K562 (cell line): ENCODE results near the gene ADCY9. TPM values are rescaled to one million over a fixed set of nuclear protein-coding genes. Genes with fewer than 3 reads are reported as not detected.

Experiments
- ATAC-seq: fragments of 200-7000 bp; cut with Tn5 transposase; 3 replicates; pipeline ENCODE4 v1.9.1; 2020; ENCODE audit warnings: moderate library complexity
- BruUV-seq: library from RNA; stranded (reverse); fragments of 400-500 nt; replicated peaks from 2 replicates; lab custom pipeline; 2021; lab: Mats Ljungman, UMichigan
- CTCF ChIA-PET: fragments of 300-600 bp; formaldehyde crosslinking; extraction: SDS; loops from one replicate; lab custom pipeline; 2021; ENCODE audit warnings: low intra/inter-chr PET ratio; lab: Yijun Ruan, JAX
- POLR2A ChIA-PET: fragments of 300-600, 350-650 bp; sonication (Branson Sonifier 250); formaldehyde crosslinking; extraction: SDS; loops from one replicate; lab custom pipeline; 2021; ENCODE audit warnings: antibody characterized with exemption, inconsistent platforms; lab: Yijun Ruan, JAX
- DNase-seq, 4 experiments: peaks; one replicate each; pipeline versions ENCODE4 v3.0.0 to v3.0.0-alpha.2; 2011 to 2018; ENCODE audit warnings: low spot score in 3 of 4, mixed read lengths in 3 of 4; ENCODE audit errors: extremely low read depth in 1 of 4
- FAIRE-seq: peaks from 2 replicates; lab custom pipeline; 2011; peaks lifted over from hg19 to GRCh38; lab: Jason Lieb, UNC
- H2AFZ ChIP-seq: 2 replicates; pipeline ENCODE4 v1.6.0; 2011; ENCODE audit warnings: low read depth, low read length, control low read depth, inconsistent platforms
- H3K27ac ChIP-seq: fragments of 200-600 bp; 3 replicates; pipeline ENCODE4 v1.8.0; 2011; ENCODE audit warnings: low read depth, mild to moderate bottlenecking, control low read depth, inconsistent platforms, low read length, moderate library complexity, mixed read lengths; ENCODE audit errors: extremely low read depth
- H3K27me3 ChIP-seq, 2 experiments: fragments of 300-600 bp in 1 of 2; 2 replicates in 1 of 2; 3 replicates in 1 of 2; pipeline versions ENCODE4 v1.6.0 to v1.8.0; 2011; ENCODE audit warnings: inconsistent platforms in 2 of 2, low read length in 2 of 2, mild to moderate bottlenecking in 1 of 2, mixed read lengths in 1 of 2, moderate library complexity in 1 of 2; ENCODE audit not compliant: control insufficient read depth in 2 of 2, insufficient read depth in 2 of 2
- H3K36me3 ChIP-seq: fragments of 300-600 bp; 3 replicates; pipeline ENCODE4 v1.8.0; 2011; ENCODE audit warnings: mild to moderate bottlenecking, low read length, inconsistent platforms; ENCODE audit not compliant: control insufficient read depth, insufficient read depth
- H3K4me1 ChIP-seq, 2 experiments: fragments of 200-600 bp in 1 of 2; replicated peaks in 1 of 2; 2 replicates in 1 of 2; 3 replicates in 1 of 2; pipeline versions ENCODE4 v1.5.1 to v1.8.0; 2011; ENCODE audit warnings: inconsistent platforms in 2 of 2, low read length in 2 of 2, mild to moderate bottlenecking in 1 of 2, mixed read lengths in 1 of 2, moderate library complexity in 1 of 2; ENCODE audit not compliant: control insufficient read depth in 2 of 2, insufficient read depth in 2 of 2
- H3K4me2 ChIP-seq: 2 replicates; pipeline ENCODE4 v1.6.1; 2011; ENCODE audit warnings: low read length, control low read depth, inconsistent platforms, mixed read lengths; ENCODE audit not compliant: insufficient read depth
- H3K4me3 ChIP-seq: fragments of 200-600 bp; sonication (generic), shearing (Covaris generic); 2 replicates; pipeline ENCODE4 v1.5.1; 2016; ENCODE audit warnings: control low read depth, inconsistent platforms
- H3K79me2 ChIP-seq: fragments of 200-600 bp; 3 replicates; pipeline ENCODE4 v1.8.0; 2011; ENCODE audit warnings: low read length, inconsistent platforms; ENCODE audit not compliant: control insufficient read depth, insufficient read depth
- H3K9ac ChIP-seq, 2 experiments: 2 replicates each; pipeline versions ENCODE4 v1.6.0 to v1.6.1; 2011; ENCODE audit warnings: low read depth in 2 of 2, low read length in 2 of 2, control low read depth in 1 of 2, inconsistent platforms in 1 of 2, mild to moderate bottlenecking in 1 of 2, mixed read lengths in 1 of 2; ENCODE audit not compliant: insufficient read depth in 1 of 2
- H3K9me1 ChIP-seq: one replicate; pipeline ENCODE4 v1.6.0; 2011; ENCODE audit warnings: inconsistent platforms, mild to moderate bottlenecking, low read length, moderate library complexity; ENCODE audit not compliant: control insufficient read depth, insufficient read depth
- H3K9me3 ChIP-seq: replicated peaks from 2 replicates; pipeline ENCODE4 v1.5.1; 2011; ENCODE audit warnings: low read depth, low read length, inconsistent platforms; ENCODE audit not compliant: control insufficient read depth, insufficient read depth
- H4K20me1 ChIP-seq: replicated peaks from 2 replicates; pipeline ENCODE4 v1.6.1; 2011; ENCODE audit warnings: low read length, inconsistent platforms, mixed read lengths; ENCODE audit not compliant: control insufficient read depth, insufficient read depth
- CBX2 ChIP-seq: fragments of 200-600 bp; sonication (generic); IDR thresholded peaks from one replicate; pipeline ENCODE4 v1.6.1; 2012; ENCODE audit warnings: mild to moderate bottlenecking, low read length, inconsistent platforms; ENCODE audit not compliant: insufficient read depth, poor library complexity, severe bottlenecking
- CHD1 ChIP-seq: fragments of 200-600 bp; sonication (generic); IDR thresholded peaks from one replicate; pipeline ENCODE4 v1.6.1; 2012; ENCODE audit warnings: mild to moderate bottlenecking, moderate library complexity, low read length, inconsistent platforms
- MXI1 ChIP-seq: IDR thresholded peaks from 2 replicates; pipeline ENCODE4 v1.6.1; 2011; ENCODE audit warnings: low read depth, mild to moderate bottlenecking, improper control_type of control experiment, low read length
- NFIC ChIP-seq: fragments of 450-650 bp; IDR thresholded peaks from 2 replicates; pipeline ENCODE4 v1.6.1; 2017; ENCODE audit warnings: mild to moderate bottlenecking, inconsistent platforms
- PURB ChIP-seq: sonication (generic); formaldehyde crosslinking; IDR thresholded peaks from 2 replicates; pipeline ENCODE4 v1.9.0; 2021; ENCODE audit warnings: low read depth, mild to moderate bottlenecking, missing genetic modification reagents
- WGBS: fragments of 100-300 bp; shearing (Covaris generic); methylation state at CpG from one replicate; pipeline ENCODE4 v1.1.6; 2016; ENCODE audit warnings: low coverage, mixed read lengths; ENCODE audit not compliant: insufficient coverage; ENCODE audit errors: missing lambda C conversion rate; 5-methylcytosine and 5-hydroxymethylcytosine counted together
- in situ Hi-C: fragments of 300-500 bp; cut with MboI; formaldehyde crosslinking; loops from 4 replicates; pipeline ENCODE4 v1.15.0; 2018; ENCODE audit warnings: inconsistent platforms, mixed read lengths
- intact Hi-C: fragments of 100-400 bp; cut with micrococcal nuclease; formaldehyde crosslinking; loops from 2 replicates; pipeline ENCODE4 v1.14.2; 2022
- polyA plus RNA-seq, 8 experiments: library from polyadenylated mRNA; depleted of rRNA in 4 of 8; stranded (reverse) in 5 of 8; unstranded in 3 of 8; fragments of >200 nt; fragmentation: Nextera tagmentation in 2 of 8; fragmentation: Illumina TruSeq in 1 of 8; extraction: Ambion mirVana in 2 of 8; extraction: Trizol in 1 of 8; gene quantifications; 2 replicates each; pipeline versions ENCODE4 v1.2.1 to v1.2.3, GENCODE V29; 2011 to 2014; ENCODE audit warnings: inconsistent platforms in 1 of 8, missing spikeins in 1 of 8
- total RNA-seq, 7 experiments: library from RNA; depleted of rRNA in 6 of 7; stranded (reverse); fragments of >200 nt in 6 of 7; fragmentation: Illumina TruSeq in 2 of 7; extraction: Trizol in 2 of 7; gene quantifications; 2 replicates each; pipeline versions ENCODE4 v1.2.1 to v1.2.3, GENCODE V29; 2011 to 2021; ENCODE audit warnings: low replicate concordance in 1 of 7

ADCY9 gene
- total and polyA plus RNA-seq, 9 of the 15 experiments (the other 6 are each of a cell fraction or from before 2014, with no cell fraction given) = 0.03 to 0.29 (median 0.17) TPM

GRCh38 chr16:3957344-3957980, 158.8 kb downstream of the ADCY9 start:
- H3K27ac ChIP-seq = no peak overlapping the region
- peaks cover 0 to 5% of the 10 kb centered on the region in 2 experiments; a peak in 3 of 5 replicates for H3K4me1 ChIP-seq
- WGBS = 3% methylated on average over 17 of the region's 23 CpGs
- BruUV-seq = no TSS peak
- intact Hi-C loops = no loop called here
- H3K4me3 ChIP-seq = no peak overlapping the region
- peak; percentile 25 for TF ChIP-seq CBX2
- TF ChIP-seq PURB = no peak
- no peaks in the 10 kb centered on the region for H3K9me3 ChIP-seq
- ChIA-PET POLR2A (no interaction called here), CTCF (no interaction called here)
- no peaks in the 10 kb centered on the region for H3K9me1 ChIP-seq
- no peak for DNase-seq
- H2AFZ ChIP-seq = no peak overlapping the region
- no peak overlapping the region for H3K9ac ChIP-seq
- in situ Hi-C loops = no loop called here
- H3K36me3 ChIP-seq = no peaks in the 10 kb centered on the region
- no peaks in the 10 kb centered on the region for H3K79me2 ChIP-seq
- peaks cover 44 to 69% of the 10 kb centered on the region in 2 experiments for H3K27me3 ChIP-seq
- no peak for ATAC-seq
- peaks cover 4% of the 10 kb centered on the region; the same call in 1 of the 2 replicates for H4K20me1 ChIP-seq
- no peak overlapping the region for H3K4me2 ChIP-seq
- FAIRE-seq = no peak

- FAIRE-seq (no peak), ATAC-seq (peak; percentile 66), DNase-seq (peak in 1 of 4 experiments; percentile 34)
- no peaks in the 10 kb centered on the region for H3K79me2 ChIP-seq
- peaks cover 53 to 84% of the 10 kb centered on the region in 2 experiments for H3K27me3 ChIP-seq
- H3K9me3 ChIP-seq = no peaks in the 10 kb centered on the region
- H3K4me1 ChIP-seq = peaks cover 0 to 5% of the 10 kb centered on the region in 2 experiments; a peak in 2 of 5 replicates
- peaks cover 4% of the 10 kb centered on the region; the same call in 1 of the 2 replicates for H4K20me1 ChIP-seq
- ChIA-PET CTCF (interaction anchor here (0.6 kb wide), 1 partner anchor 25 kb away, joined by 3 read pairs; no protein-coding TSS in a partner anchor), POLR2A (interaction anchor here (0.6 kb wide), 1 partner anchor 367 kb away, joined by 4 read pairs; no protein-coding TSS in a partner anchor)
- no peak overlapping the region for H3K9ac ChIP-seq
- intact Hi-C loops = no loop called here
- H3K4me2 ChIP-seq = no peak overlapping the region
- no TSS peak for BruUV-seq
- WGBS = 1% methylated on average over 14 of the region's 15 CpGs
- H2AFZ ChIP-seq = no peak overlapping the region
- no peaks in the 10 kb centered on the region for H3K36me3 ChIP-seq
- H3K4me3 ChIP-seq = no peak overlapping the region
- H3K9me1 ChIP-seq = no peaks in the 10 kb centered on the region
- H3K27ac ChIP-seq = no peak overlapping the region
- in situ Hi-C loops = no loop called here
- TF ChIP-seq NFIC = peak; percentile 33; the same call in 1 of the 2 replicates
- no peak for TF ChIP-seq CHD1
- no peak for TF ChIP-seq MXI1
Observed at GRCh38 chr16:3954411-3954921, 161.8 kb downstream of the ADCY9 start.
